GM12874 (cell line): Measurements from ENCODE around the gene ACVR1C.

Experiments
- TF ChIP-seq, protein P1 (sequence below): IDR thresholded peaks from 2 replicates; pipeline ENCODE4 v1.5.1; 2011; ENCODE audit warnings: low read depth, mild to moderate bottlenecking, control low read depth, low read length, moderate library complexity; ENCODE audit not compliant: insufficient read depth

ACVR1C gene

GRCh38 chr2:157492189-157492773 lies 136.4 kb downstream of the ACVR1C start:
- TF ChIP-seq, protein P1, sequence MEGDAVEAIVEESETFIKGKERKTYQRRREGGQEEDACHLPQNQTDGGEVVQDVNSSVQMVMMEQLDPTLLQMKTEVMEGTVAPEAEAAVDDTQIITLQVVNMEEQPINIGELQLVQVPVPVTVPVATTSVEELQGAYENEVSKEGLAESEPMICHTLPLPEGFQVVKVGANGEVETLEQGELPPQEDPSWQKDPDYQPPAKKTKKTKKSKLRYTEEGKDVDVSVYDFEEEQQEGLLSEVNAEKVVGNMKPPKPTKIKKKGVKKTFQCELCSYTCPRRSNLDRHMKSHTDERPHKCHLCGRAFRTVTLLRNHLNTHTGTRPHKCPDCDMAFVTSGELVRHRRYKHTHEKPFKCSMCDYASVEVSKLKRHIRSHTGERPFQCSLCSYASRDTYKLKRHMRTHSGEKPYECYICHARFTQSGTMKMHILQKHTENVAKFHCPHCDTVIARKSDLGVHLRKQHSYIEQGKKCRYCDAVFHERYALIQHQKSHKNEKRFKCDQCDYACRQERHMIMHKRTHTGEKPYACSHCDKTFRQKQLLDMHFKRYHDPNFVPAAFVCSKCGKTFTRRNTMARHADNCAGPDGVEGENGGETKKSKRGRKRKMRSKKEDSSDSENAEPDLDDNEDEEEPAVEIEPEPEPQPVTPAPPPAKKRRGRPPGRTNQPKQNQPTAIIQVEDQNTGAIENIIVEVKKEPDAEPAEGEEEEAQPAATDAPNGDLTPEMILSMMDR: peak; percentile 74

- TF ChIP-seq, protein P1: no peak
Observed at GRCh38 chr2:157489983-157490382, 138.7 kb downstream of the ACVR1C start.

DNA sequence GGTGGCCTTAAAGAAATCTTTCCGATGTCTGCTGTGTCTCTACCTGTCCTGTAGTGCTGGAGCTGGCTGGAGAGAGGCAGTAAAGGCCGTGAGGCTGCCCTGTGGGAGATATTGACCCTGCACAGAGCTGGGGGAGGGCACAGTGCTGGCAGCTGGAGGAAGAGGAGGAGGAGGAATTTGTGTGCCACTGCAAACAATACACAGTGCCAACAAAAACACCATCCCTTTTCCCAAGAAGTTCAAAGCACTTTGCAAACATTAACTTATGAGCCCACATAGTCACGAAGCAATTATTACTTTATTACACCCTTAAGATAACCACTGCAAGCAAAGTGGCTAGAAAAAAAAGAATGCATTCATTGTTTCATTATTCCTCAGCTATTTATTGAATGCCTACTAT lies 139.8 kb downstream of the ACVR1C start:
- TF ChIP-seq, protein P1: no peak

DNA sequence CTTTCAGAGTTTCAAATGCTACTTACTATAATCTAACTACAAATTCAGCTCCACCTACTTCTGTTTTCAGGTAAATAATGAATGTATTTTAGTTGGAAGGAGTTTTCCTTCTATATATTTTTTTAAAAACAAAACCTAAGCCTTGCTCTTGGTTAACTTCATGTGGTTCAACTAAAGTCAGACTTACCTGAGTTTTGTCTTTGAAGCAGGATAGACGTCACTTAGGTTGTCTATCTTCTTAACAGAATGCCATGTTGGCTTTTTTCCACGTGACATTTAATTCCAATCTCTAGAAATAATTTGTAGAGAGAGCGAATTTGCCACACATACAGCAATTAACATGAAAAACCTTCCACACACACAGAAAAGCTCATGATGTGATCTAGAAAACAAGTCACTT lies 140.9 kb downstream of the ACVR1C start:
- TF ChIP-seq, protein P1: no peak

DNA sequence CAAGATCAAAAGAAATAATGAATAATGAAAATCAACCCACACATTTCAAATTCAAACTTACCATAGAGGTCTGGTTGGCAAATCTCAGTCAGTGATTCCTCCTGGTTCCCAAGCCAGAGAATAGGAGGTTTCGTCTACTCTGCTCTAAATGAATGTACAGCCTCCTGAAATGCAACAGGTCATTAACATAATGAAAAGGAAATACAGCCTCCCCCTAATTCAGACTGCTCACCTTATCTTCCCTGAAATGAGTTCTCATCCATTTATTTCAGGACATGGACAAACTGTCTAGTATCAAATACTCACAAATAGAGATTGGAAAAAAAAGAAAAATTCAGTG lies 141.4 kb downstream of the ACVR1C start:
- TF ChIP-seq, protein P1: no peak

DNA sequence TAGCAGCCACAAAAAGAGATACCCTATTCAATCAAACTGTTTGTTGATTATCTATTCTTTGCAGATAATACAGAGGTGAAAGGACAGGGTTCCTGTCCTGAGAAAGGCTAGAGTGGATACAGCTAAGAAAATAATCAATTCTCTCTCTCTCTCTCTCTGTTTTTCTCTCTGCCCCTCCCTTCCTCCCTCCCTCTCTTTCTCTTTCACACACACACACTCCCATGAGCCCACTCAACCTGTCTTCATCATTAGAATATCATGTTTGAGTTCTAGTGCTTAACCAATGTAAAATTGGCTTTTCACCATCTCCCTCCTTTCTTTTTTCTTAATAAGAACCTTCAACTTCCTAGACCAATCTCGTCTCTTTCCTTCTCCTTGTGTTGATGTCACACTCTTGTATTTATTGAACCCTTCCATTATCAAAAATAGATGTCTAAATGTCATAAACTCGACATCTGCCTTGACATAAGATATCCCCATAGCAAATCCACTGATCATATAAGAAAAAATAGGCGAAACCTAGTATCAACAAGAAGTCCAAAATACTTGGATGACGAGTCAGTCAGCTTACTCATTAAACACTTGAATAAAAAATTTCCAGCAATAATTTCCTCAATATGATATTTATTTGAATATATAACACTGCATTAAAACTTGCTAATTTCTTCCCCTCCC lies 141.9 kb downstream of the ACVR1C start:
- TF ChIP-seq, protein P1: no peak

GRCh38 chr2:157480182-157480961 lies 148.3 kb downstream of the ACVR1C start:
- TF ChIP-seq, protein P1: no peak
